ENCODE data around the gene C1orf159. TPM values are rescaled to one million over a fixed set of nuclear protein-coding genes. Genes with fewer than 3 reads are reported as not detected.

C1orf159 gene
- total RNA-seq, 2 experiments from 2014 or later = 24.5 to 26.8 TPM

DNA sequence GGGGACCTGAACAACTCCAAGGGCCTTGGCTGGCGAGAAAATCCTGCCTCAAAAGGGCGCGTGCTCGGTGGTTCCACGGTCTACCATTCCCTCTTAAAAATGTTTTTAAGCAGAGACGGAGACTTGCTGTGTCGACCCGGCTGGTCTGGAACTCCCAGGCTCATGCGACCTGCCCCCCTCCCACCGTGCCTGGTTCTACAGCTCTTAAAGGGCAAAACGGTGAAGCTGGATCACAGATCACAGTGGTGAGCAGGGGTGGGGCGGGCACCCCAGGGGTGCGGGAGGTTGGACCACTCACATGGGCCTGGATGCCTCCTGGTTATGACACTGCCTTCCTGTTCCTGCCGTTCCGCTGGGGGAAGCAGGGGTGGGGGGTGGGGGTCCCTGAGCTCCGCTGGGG, 4.2 kb upstream of the C1orf159 start:
- CTCF ChIA-PET = interaction anchor here (0.8 to 3.9 kb wide), 4 partner anchors 16 to 172 kb away, joined by 3 to 51 read pairs (median 6); no protein-coding TSS in a partner anchor
- Mint-ChIP-seq H3K4me3 (no peak overlapping the region), H3K4me1 (ENCODE audit: low read depth) (peaks cover 22% of the 10 kb centered on the region), H3K27ac (no peak overlapping the region), H3K36me3 (ENCODE audit: low read depth) (peaks cover 1% of the 10 kb centered on the region), H3K9me3 (ENCODE audit: insufficient read depth) (peaks cover 3% of the 10 kb centered on the region), H3K27me3 (ENCODE audit: low read depth) (peaks cover 6% of the 10 kb centered on the region)
- POLR2A ChIA-PET = interaction anchor here (0.9 kb wide), 1 partner anchor 131 kb away, joined by 3 read pairs; no protein-coding TSS in a partner anchor
- no peak for DNase-seq
- no peak for ATAC-seq

DNA sequence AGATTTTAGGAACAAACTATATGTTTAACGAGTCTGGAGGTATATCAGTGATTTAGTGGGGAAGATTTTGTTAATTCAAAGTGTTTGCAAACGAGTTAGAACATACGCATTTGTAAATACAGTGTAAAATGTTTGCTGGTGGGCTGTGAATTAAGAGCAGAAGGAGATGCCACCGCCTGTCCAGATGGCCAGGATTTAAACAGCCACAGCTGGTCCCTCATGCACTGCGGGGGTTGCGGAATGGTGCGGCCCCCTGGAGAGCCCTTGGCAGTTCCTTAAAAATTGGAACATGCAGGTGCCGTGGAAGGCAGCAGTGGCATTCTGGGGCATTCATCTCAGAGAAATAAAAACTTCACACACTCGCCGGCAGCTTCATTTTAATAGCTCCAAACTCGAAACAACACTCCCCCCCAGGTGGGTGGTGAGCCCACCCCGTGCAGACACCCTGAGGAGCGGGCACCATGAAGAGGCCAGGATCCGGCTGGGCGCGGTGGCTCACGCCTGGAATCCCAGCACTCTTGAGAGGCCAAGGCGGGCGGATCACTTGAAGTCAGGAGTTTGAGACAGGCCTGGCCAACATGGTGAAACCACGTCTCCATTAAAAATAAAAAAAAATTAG, 3.5 kb upstream of the C1orf159 start:
- ChIA-PET POLR2A (interaction anchor here (0.9 kb wide), 1 partner anchor 131 kb away, joined by 3 read pairs; no protein-coding TSS in a partner anchor), CTCF (interaction anchor here (1.3 to 3.9 kb wide), 4 partner anchors 86 to 172 kb away, joined by 3 to 51 read pairs (median 6); no protein-coding TSS in a partner anchor)
- peaks cover 29% of the 10 kb centered on the region for H3K4me1 Mint-ChIP-seq (ENCODE audit: low read depth)
- no peak for DNase-seq
- no peak overlapping the region for H3K4me3 Mint-ChIP-seq
- H3K27ac Mint-ChIP-seq = no peak overlapping the region
- H3K36me3 Mint-ChIP-seq (ENCODE audit: low read depth) = peaks cover 8% of the 10 kb centered on the region
- peaks cover 6% of the 10 kb centered on the region for H3K27me3 Mint-ChIP-seq (ENCODE audit: low read depth)
- H3K9me3 Mint-ChIP-seq (ENCODE audit: insufficient read depth) = peaks cover 6% of the 10 kb centered on the region
- no peak for ATAC-seq

DNA sequence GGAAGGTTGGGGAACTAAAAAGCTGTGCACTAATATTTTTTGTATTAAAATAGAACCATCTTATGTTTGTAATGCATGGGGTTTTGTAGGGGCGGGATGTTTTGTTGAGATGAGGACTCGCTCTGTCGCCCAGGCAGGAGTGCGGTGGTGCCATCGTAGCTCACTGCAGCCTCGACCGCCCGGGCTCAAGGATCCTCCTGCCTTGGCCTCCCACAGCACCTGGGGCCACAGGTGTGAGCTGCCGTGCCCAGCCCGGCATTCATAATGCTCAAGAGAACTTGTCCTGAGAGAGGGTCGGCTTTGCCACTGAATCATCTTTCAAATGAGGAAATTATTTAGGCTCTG, 3.0 kb upstream of the C1orf159 start:
- ChIA-PET CTCF (interaction anchor here (1.0 to 2.2 kb wide), 3 partner anchors 78 to 154 kb away, joined by 3 to 5 read pairs (median 3); partner anchors contain the start of gene UBE2J2), POLR2A (no interaction called here)
- Mint-ChIP-seq H3K9me3 (ENCODE audit: insufficient read depth) (peaks cover 7% of the 10 kb centered on the region), H3K36me3 (ENCODE audit: low read depth) (peaks cover 8% of the 10 kb centered on the region), H3K4me1 (ENCODE audit: low read depth) (peaks cover 26% of the 10 kb centered on the region), H3K27me3 (ENCODE audit: low read depth) (peaks cover 6% of the 10 kb centered on the region), H3K27ac (no peak overlapping the region), H3K4me3 (no peak overlapping the region)
- ATAC-seq (no peak), DNase-seq (no peak)

DNA sequence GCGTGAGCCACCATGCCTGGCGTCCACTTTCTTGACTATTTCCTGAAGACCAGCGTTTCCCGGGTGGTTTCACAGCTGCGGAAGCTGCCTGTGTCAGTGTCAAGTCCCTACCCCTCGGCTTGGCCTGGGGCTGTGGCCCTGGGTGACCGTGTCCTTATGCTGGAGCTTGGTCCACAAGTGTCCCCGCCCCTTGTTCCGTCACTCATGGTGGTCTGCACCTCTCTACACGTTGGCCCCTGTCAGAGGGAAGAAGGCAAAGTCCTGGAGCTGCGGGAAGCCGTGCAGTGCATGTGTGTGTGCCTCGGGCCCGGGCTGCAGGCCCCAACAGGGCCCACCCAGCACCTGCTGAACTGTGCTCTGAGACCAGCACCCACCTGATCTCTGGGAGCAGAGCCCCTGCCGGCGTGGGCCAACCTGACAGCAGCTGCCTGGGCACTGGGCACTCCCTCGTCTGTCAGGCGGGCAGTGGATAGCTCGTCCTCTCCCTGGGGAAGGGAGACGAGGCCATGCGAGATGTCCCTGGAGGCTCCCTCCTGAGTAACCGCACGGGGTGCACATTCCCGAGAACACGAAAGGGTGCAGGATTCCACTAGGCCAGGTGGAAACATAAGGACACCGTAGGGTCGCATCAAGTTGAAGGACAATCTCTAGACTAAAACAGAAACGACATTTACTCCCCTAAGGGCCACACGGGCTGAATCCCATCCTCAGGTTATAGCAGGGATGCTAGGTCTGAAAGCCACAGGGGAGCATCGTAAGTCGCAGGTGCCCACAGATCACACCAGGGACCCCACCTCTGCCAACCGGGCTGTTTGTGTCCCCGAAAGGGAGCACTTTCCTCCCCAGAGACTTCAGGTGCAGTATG, 2.4 kb upstream of the C1orf159 start:
- CTCF ChIA-PET = interaction anchor here (1.0 to 2.2 kb wide), 5 partner anchors 78 to 155 kb away, joined by 3 to 9 read pairs (median 5); partner anchors contain the start of gene UBE2J2
- peaks cover 6% of the 10 kb centered on the region for H3K27me3 Mint-ChIP-seq (ENCODE audit: low read depth)
- POLR2A ChIA-PET = no interaction called here

DNA sequence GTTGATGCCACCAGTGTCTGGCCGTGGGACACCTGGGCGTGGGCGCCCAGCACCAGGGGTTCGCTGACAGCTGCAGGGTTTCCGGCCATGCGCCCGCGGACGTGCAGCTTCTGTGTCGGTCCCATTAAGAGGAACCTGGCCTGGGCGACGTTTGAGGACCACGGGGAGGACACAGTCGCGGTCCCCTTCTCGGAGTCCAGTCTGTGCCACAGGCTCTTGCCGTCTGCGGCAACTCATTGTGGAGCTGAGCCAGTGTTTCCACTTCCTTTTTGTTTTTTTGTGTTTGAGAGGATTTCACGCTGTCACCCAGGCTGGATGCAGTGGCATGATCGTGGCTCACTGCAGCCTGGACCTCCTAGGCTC, 1.6 kb upstream of the C1orf159 start:
- Mint-ChIP-seq H3K27ac (no peak overlapping the region), H3K4me1 (ENCODE audit: low read depth) (peaks cover 19% of the 10 kb centered on the region), H3K27me3 (ENCODE audit: low read depth) (peaks cover 6% of the 10 kb centered on the region), H3K9me3 (ENCODE audit: insufficient read depth) (peaks cover 17% of the 10 kb centered on the region), H3K4me3 (peak overlapping the region; percentile 34), H3K36me3 (ENCODE audit: low read depth) (peaks cover 20% of the 10 kb centered on the region)
- ATAC-seq = no peak
- CTCF ChIA-PET = interaction anchor here (1.3 to 2.2 kb wide), 4 partner anchors 84 to 175 kb away, joined by 4 to 9 read pairs (median 6); partner anchors contain the start of gene UBE2J2
- no peak for DNase-seq
- POLR2A ChIA-PET = interaction anchor here (0.6 kb wide), 1 partner anchor 163 kb away, joined by 3 read pairs; no protein-coding TSS in a partner anchor

More for the DNA sequence above, 2.4 kb upstream of the C1orf159 start:
- peaks cover 10% of the 10 kb centered on the region for H3K9me3 Mint-ChIP-seq (ENCODE audit: insufficient read depth)
- ATAC-seq (no peak), DNase-seq (no peak)
- H3K36me3 Mint-ChIP-seq (ENCODE audit: low read depth) = peaks cover 13% of the 10 kb centered on the region
- H3K4me3 Mint-ChIP-seq = no peak overlapping the region
- H3K4me1 Mint-ChIP-seq (ENCODE audit: low read depth) = peaks cover 23% of the 10 kb centered on the region
- H3K27ac Mint-ChIP-seq = no peak overlapping the region

DNA sequence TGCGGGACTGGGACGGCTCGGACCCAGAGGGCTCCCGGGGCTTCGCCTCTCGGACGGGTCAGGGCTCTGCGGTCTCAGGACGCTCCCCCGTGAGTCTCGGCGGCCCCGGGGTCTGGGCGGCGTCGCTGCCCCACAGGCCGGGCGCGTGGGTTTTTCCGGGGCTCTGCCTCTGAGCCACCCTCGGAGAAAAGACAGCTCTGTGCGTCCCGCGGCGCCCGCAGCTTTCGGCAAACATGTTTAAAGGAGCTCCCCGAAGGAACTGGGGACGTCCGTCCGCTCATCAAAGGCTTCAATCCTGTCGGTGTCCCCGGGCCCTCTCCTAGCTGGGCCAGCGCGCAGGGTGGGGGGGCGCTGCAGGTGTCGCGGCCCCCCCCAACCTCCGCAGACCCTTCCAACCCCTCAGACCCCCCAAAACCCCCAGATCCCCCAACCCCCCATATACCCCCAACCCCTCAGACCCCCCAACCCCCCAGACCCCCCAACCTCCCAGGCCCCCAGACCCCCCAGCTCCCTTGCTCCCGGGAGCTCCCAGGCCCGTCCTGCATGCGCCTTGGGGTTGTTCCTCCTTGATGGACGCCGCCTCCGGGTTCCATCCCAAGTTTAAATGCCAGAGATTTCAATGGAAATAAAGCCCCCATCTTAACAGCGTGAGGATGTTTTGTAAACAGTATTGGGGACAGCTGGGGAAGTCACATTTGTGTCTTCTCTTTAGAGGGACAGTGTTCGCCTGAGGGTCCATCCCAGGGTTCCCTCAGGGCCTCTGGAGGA, 996 bp upstream of the C1orf159 start:
- peaks cover 26% of the 10 kb centered on the region for H3K36me3 Mint-ChIP-seq (ENCODE audit: low read depth)
- ATAC-seq (peak; percentile 9), DNase-seq (peak; percentile 58)
- peaks cover 21% of the 10 kb centered on the region for H3K9me3 Mint-ChIP-seq (ENCODE audit: insufficient read depth)
- H3K27ac Mint-ChIP-seq = no peak overlapping the region
- ChIA-PET POLR2A (interaction anchor here (0.6 to 1.1 kb wide), 2 partner anchors 25 to 162 kb away, joined by 3 read pairs; no protein-coding TSS in a partner anchor), CTCF (interaction anchor here (0.6 to 2.2 kb wide), 7 partner anchors 16 to 175 kb away, joined by 3 to 9 read pairs (median 4); partner anchors contain the start of gene UBE2J2)
- H3K4me1 Mint-ChIP-seq (ENCODE audit: low read depth) = peaks cover 19% of the 10 kb centered on the region
- H3K4me3 Mint-ChIP-seq = peak overlapping the region; percentile 45
- peaks cover 6% of the 10 kb centered on the region for H3K27me3 Mint-ChIP-seq (ENCODE audit: low read depth)

DNA sequence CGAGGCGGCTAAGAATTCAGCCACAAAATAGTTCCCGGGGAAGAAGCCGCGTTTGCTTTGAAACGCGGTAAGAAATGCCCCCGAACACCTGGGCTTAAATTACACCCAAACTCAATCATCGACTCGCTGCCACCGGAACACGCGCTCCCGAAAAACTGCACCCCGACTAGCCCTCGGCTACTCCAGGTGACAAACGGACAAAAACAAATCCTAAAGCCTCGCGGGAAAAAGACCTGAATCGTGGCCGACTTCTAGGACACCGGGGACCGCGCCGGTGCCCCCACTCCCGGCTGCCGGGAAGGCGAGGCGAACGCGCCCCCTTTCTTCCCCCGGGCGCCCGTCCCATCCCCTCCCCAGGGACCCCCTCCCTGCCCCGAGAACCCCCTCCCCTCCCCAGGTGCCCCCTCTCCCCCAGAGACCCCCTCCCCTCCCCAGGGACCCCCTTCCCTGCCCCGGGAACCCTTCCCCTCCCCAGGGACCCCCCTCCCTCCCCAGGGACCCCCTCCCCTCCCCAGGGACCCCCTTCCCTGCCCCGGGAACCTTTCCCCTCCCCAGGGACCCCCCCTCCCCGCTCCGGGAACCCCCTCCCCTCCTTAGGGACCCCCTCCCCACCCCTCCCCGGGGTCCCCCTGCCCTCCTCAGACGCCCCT, 628 bp downstream of the C1orf159 start:
- Mint-ChIP-seq H3K4me1 (ENCODE audit: low read depth) (peaks cover 19% of the 10 kb centered on the region), H3K27me3 (ENCODE audit: low read depth) (peaks cover 6% of the 10 kb centered on the region), H3K9me3 (ENCODE audit: insufficient read depth) (peaks cover 21% of the 10 kb centered on the region), H3K4me3 (peak overlapping the region; percentile 81), H3K27ac (peak overlapping the region; percentile 77), H3K36me3 (ENCODE audit: low read depth) (peaks cover 37% of the 10 kb centered on the region)
- ChIA-PET POLR2A (no interaction called here), CTCF (interaction anchor here (0.8 kb wide), 1 partner anchor 131 kb away, joined by 3 read pairs; no protein-coding TSS in a partner anchor)
- no peak for ATAC-seq
- no peak for DNase-seq

DNA sequence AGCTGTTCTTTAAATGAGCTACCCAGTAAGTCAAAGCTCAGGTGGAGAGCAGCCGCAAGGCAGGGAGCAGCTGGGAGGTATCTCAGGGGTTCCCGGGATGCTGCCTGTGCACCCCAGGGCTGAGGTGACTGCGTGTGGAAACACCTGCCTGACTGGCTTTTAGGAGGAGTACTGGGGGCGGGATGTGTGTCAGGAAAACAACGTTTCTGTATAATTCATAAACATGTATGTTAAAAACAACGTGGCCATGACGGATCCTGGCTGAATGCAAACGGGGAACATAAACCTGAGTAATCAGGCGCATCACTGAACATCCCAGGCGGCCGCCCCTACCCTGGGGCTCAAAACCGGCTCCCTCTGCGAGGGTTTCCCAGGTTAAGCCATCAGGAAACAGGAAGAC, 1.5 kb downstream of the C1orf159 start:
- DNase-seq (no peak), ATAC-seq (no peak)
- peak overlapping the region; percentile 77 for H3K27ac Mint-ChIP-seq
- peaks cover 19% of the 10 kb centered on the region for H3K4me1 Mint-ChIP-seq (ENCODE audit: low read depth)
- H3K27me3 Mint-ChIP-seq (ENCODE audit: low read depth) = peaks cover 6% of the 10 kb centered on the region
- H3K4me3 Mint-ChIP-seq = peak overlapping the region; percentile 81
- peaks cover 21% of the 10 kb centered on the region for H3K9me3 Mint-ChIP-seq (ENCODE audit: insufficient read depth)
- ChIA-PET CTCF (interaction anchor here (0.8 kb wide), 1 partner anchor 130 kb away, joined by 3 read pairs; no protein-coding TSS in a partner anchor), POLR2A (no interaction called here)
- H3K36me3 Mint-ChIP-seq (ENCODE audit: low read depth) = peaks cover 40% of the 10 kb centered on the region

DNA sequence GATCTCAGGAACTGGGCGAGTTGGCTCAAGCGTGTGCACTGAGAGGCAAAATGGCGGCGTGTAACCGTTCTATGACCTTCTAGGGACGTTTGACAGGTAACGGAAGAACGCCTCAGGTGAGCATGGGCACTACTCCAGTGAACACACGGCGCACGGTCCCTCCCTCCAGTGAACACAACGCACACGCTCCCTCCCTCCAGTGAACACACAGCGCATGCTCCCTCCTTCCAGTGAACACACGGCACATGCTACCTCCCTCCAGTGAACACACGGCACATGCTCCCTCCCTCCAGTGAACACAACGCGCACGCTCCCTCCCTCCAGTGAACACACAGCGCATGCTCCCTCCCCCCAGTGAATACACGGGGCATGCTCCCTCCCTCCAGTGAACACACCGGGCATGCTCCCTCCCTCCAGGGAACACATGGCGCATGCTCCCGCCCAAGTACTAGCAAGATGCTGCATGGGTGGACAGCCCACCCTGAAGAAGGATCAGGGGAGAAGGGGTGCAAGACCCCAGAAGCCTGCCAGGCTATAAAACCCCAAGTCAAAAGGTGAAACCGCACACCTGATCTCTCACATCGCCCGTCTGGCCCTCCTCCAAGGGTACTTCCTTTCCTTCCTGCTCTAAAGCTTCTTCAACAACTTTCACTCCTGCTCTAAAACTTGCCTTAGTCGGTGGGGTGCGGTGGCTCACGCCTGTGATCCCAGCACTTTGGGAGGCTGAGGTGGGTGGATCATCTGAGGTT, 3.5 kb downstream of the C1orf159 start:
- Mint-ChIP-seq H3K27me3 (ENCODE audit: low read depth) (no peaks in the 10 kb centered on the region), H3K27ac (no peak overlapping the region), H3K4me3 (no peak overlapping the region), H3K9me3 (ENCODE audit: insufficient read depth) (peaks cover 21% of the 10 kb centered on the region), H3K36me3 (ENCODE audit: low read depth) (peaks cover 45% of the 10 kb centered on the region), H3K4me1 (ENCODE audit: low read depth) (peaks cover 22% of the 10 kb centered on the region)
- POLR2A ChIA-PET = interaction anchor here (1.0 to 1.1 kb wide), 2 partner anchors 11 to 130 kb away, joined by 3 read pairs; no protein-coding TSS in a partner anchor
- CTCF ChIA-PET = interaction anchor here (0.9 kb wide), 1 partner anchor 10 kb away, joined by 3 read pairs; no protein-coding TSS in a partner anchor
- no peak for DNase-seq
- ATAC-seq = no peak

DNA sequence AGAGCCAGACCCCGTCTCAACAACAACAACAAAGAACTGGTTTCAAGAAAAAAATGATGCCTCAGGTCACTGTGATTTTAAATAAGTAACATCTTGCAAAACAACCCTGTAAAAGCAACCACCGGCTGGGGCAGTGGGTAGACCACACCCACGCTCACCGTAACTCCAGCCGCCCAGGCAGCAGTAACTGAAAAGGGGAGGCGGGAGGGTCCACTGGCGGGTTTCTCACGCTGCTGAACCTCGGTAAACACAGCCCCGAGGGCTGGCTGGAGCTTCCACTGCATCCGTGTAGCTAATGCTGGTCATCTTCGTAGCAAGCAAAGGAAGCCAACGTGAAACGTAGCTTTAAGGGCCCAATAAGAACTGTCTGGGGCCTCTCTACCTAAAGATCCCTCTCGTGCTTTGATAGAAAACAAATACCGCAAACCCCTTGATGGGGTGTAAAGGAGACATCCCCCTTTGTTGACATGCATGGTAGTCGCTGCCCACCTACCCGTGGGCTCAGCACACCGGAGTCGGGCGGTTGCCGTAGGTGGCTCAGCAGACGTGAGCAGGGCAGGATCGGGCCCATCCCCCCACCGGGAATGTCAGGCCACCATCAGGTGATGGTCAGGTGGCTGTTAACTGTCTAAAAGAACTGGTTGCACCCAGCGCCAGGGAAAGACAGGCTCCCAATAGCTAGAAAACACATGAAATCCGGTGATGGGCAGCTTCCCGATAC, 4.2 kb downstream of the C1orf159 start:
- CTCF ChIA-PET = interaction anchor here (0.9 to 1.0 kb wide), 2 partner anchors 10 to 11 kb away, joined by 3 read pairs; no protein-coding TSS in a partner anchor
- Mint-ChIP-seq H3K27me3 (ENCODE audit: low read depth) (no peaks in the 10 kb centered on the region), H3K4me3 (no peak overlapping the region), H3K27ac (no peak overlapping the region), H3K9me3 (ENCODE audit: insufficient read depth) (peaks cover 21% of the 10 kb centered on the region), H3K36me3 (ENCODE audit: low read depth) (peaks cover 48% of the 10 kb centered on the region), H3K4me1 (ENCODE audit: low read depth) (peaks cover 21% of the 10 kb centered on the region)
- ATAC-seq (no peak), DNase-seq (no peak)
- POLR2A ChIA-PET = interaction anchor here (0.6 kb wide), 1 partner anchor 24 kb away, joined by 3 read pairs; no protein-coding TSS in a partner anchor

Measured in activated CD8-positive, alpha-beta T cell treated with anti-CD3 and anti-CD28 coated beads, Interleukin-2, amount 10 ng/mL, durations not matched to agents 7 days and 5 days (primary cell).